ACHN (cell line): ENCODE measurements around the gene POC1B.

Source experiments
- DNase-seq: peaks from one replicate; pipeline ENCODE4 v3.0.0-alpha.2; 2015
- in situ Hi-C: cut with HindIII; loops from 2 replicates; pipeline ENCODE4 v1.10.0; 2017; ENCODE audit warnings: low sequenced_read_pairs, low pct_ligation_motif_present, low pct_unique_long_range_greater_than_20kb

POC1B gene

GRCh38 chr12:89475203-89475990, 50.5 kb downstream of the POC1B start:
- no peak for DNase-seq
- in situ Hi-C loops: no loop called here

- in situ Hi-C loops: loop anchor here (25.0 kb wide), 1 partner anchor 437 kb away; no protein-coding TSS in a partner anchor
- DNase-seq: no peak
These were observed 51.2 kb downstream of the POC1B start for GRCh38 chr12:89474615-89475014.

- no peak for DNase-seq
- in situ Hi-C loops: loop anchor here (25.0 kb wide), 1 partner anchor 435 kb away; no protein-coding TSS in a partner anchor
These were observed 53.3 kb downstream of the POC1B start for GRCh38 chr12:89472508-89472907.

GRCh38 chr12:89470741-89471509, 54.9 kb downstream of the POC1B start:
- peak; percentile 76 for DNase-seq

GRCh38 chr12:89469361-89469760, 56.5 kb downstream of the POC1B start:
- DNase-seq: no peak
- in situ Hi-C loops: loop anchor here (25.0 kb wide), 1 partner anchor 432 kb away; no protein-coding TSS in a partner anchor

More at GRCh38 chr12:89470741-89471509, 54.9 kb downstream of the POC1B start:
- in situ Hi-C loops: loop anchor here (25.0 kb wide), 1 partner anchor 434 kb away; no protein-coding TSS in a partner anchor

- DNase-seq: no peak
- in situ Hi-C loops: loop anchor here (25.0 kb wide), 1 partner anchor 431 kb away; no protein-coding TSS in a partner anchor
These were observed 57.1 kb downstream of the POC1B start for GRCh38 chr12:89468648-89469326.

GRCh38 chr12:89468017-89468416, 57.8 kb downstream of the POC1B start:
- DNase-seq: no peak
- in situ Hi-C loops: loop anchor here (25.0 kb wide), 1 partner anchor 431 kb away; no protein-coding TSS in a partner anchor

GRCh38 chr12:89464974-89465592, 60.8 kb downstream of the POC1B start:
- in situ Hi-C loops: loop anchor here (25.0 kb wide), 1 partner anchor 428 kb away; no protein-coding TSS in a partner anchor
- DNase-seq: no peak

- DNase-seq: peak; percentile 85
- in situ Hi-C loops: loop anchor here (25.0 kb wide), 1 partner anchor 425 kb away; no protein-coding TSS in a partner anchor
These were observed 63.9 kb downstream of the POC1B start for GRCh38 chr12:89461649-89462612.

GRCh38 chr12:89461190-89461589, 64.7 kb downstream of the POC1B start:
- no peak for DNase-seq

GRCh38 chr12:89459279-89459678, 66.6 kb downstream of the POC1B start:
- in situ Hi-C loops: loop anchor here (25.0 kb wide), 1 partner anchor 422 kb away; no protein-coding TSS in a partner anchor

More at GRCh38 chr12:89461190-89461589, 64.7 kb downstream of the POC1B start:
- in situ Hi-C loops: loop anchor here (25.0 kb wide), 1 partner anchor 424 kb away; no protein-coding TSS in a partner anchor

GRCh38 chr12:89456565-89456964, 69.3 kb downstream of the POC1B start:
- in situ Hi-C loops: loop anchor here (25.0 kb wide), 1 partner anchor 419 kb away; no protein-coding TSS in a partner anchor
- DNase-seq: no peak

More at GRCh38 chr12:89459279-89459678, 66.6 kb downstream of the POC1B start:
- DNase-seq: peak; percentile 38

- in situ Hi-C loops: loop anchor here (25.0 kb wide), 1 partner anchor 417 kb away; no protein-coding TSS in a partner anchor
These were observed 71.6 kb downstream of the POC1B start for GRCh38 chr12:89454080-89454848.

GRCh38 chr12:89453121-89453978, 72.5 kb downstream of the POC1B start:
- peak; percentile 16 for DNase-seq
- in situ Hi-C loops: loop anchor here (25.0 kb wide), 1 partner anchor 416 kb away; no protein-coding TSS in a partner anchor

More at GRCh38 chr12:89454080-89454848, 71.6 kb downstream of the POC1B start:
- no peak for DNase-seq

GRCh38 chr12:89451841-89452251, 74.0 kb downstream of the POC1B start:
- DNase-seq: no peak
- in situ Hi-C loops: loop anchor here (25.0 kb wide), 1 partner anchor 415 kb away; no protein-coding TSS in a partner anchor
